ENCODE measurements around the gene SLX9.
A peak's percentile ranks its signal among the peaks of the same experiment; 100 is the strongest.

SLX9 gene

GRCh38 chr21:44965251-44966022 lies 25.6 kb downstream of the SLX9 start:
- Histone ChIP-seq H3K9ac (ENCODE audit: low read length) (no peak overlapping the region), H2AK5ac (ENCODE audit: low read length, severe bottlenecking) (peak overlapping the region; percentile 89), H3K18ac (ENCODE audit: low read depth in 1 of 2, low read length in 2 of 2) (peak overlapping the region; percentile 38 to 67), H4K8ac (ENCODE audit: low read length) (peak overlapping the region; percentile 50), H2BK15ac (ENCODE audit: low read depth, poor library complexity, severe bottlenecking) (no peak overlapping the region), H3K4me3 (ENCODE audit: insufficient read depth in 1 of 2, low read depth in 1 of 2, low read length in 2 of 2) (no peak overlapping the region), H4K91ac (ENCODE audit: low read length) (peak overlapping the region; percentile 18), H2BK12ac (ENCODE audit: low read length in 2 of 2) (peak overlapping the region in 1 of 2 experiments; percentile 48), H3K36me3 (ENCODE audit: control insufficient read depth in 1 of 2, insufficient read depth in 2 of 2, low read depth in 1 of 2, low read length in 2 of 2) (peaks cover 37 to 38% of the 10 kb centered on the region in 2 experiments), H3K27ac (ENCODE audit: low read length, poor library complexity, severe bottlenecking) (peak overlapping the region; percentile 55), H3K4ac (ENCODE audit: low read depth in 1 of 2, low read length in 2 of 2) (no peak overlapping the region), H3K4me2 (ENCODE audit: low read length, poor library complexity, severe bottlenecking) (peak overlapping the region; percentile 40), H3K23ac (ENCODE audit: low read length in 2 of 2) (peak overlapping the region in 1 of 2 experiments; percentile 14), H2BK5ac (ENCODE audit: low read depth, low read length, poor library complexity, severe bottlenecking) (no peak overlapping the region), H2BK120ac (ENCODE audit: low read depth, low read length) (no peak overlapping the region), H3K14ac (ENCODE audit: low read length in 2 of 2) (peak overlapping the region in 1 of 2 experiments; percentile 31), H3K4me1 (ENCODE audit: control insufficient read depth, insufficient read depth, low read depth, low read length) (peaks cover 57% of the 10 kb centered on the region), H2AFZ (ENCODE audit: low read depth, low read length) (no peak overlapping the region), H3K79me1 (replicated peaks; ENCODE audit: low read length, poor library complexity, severe bottlenecking) (peaks cover 15% of the 10 kb centered on the region), H3K27me3 (ENCODE audit: control insufficient read depth in 1 of 2, insufficient read depth in 1 of 2, low read length in 2 of 2) (no peaks in the 10 kb centered on the region), H3K9me3 (ENCODE audit: control insufficient read depth, low read length) (no peaks in the 10 kb centered on the region)
- DNase-seq, result peak; percentile 37
- 82% methylated on average over 16 of the region's 17 CpGs for WGBS

GRCh38 chr21:44966135-44967081 lies 26.6 kb downstream of the SLX9 start:
- Histone ChIP-seq H3K18ac (ENCODE audit: low read depth in 1 of 2, low read length in 2 of 2) (peak overlapping the region; percentile 28 to 61), H3K27me3 (ENCODE audit: control insufficient read depth in 1 of 2, insufficient read depth in 1 of 2, low read length in 2 of 2) (no peaks in the 10 kb centered on the region), H3K14ac (ENCODE audit: low read length in 2 of 2) (peak overlapping the region in 1 of 2 experiments; percentile 21), H2BK120ac (ENCODE audit: low read depth, low read length) (peak overlapping the region; percentile 54), H4K8ac (ENCODE audit: low read length) (peak overlapping the region; percentile 40), H3K4me2 (ENCODE audit: low read length, poor library complexity, severe bottlenecking) (no peak overlapping the region), H2AK5ac (ENCODE audit: low read length, severe bottlenecking) (peak overlapping the region; percentile 97), H2BK12ac (ENCODE audit: low read length in 2 of 2) (peak overlapping the region in 1 of 2 experiments; percentile 48), H3K79me1 (replicated peaks; ENCODE audit: low read length, poor library complexity, severe bottlenecking) (peaks cover 13% of the 10 kb centered on the region), H4K91ac (ENCODE audit: low read length) (peak overlapping the region; percentile 45), H3K9me3 (ENCODE audit: control insufficient read depth, low read length) (no peaks in the 10 kb centered on the region), H2AFZ (ENCODE audit: low read depth, low read length) (no peak overlapping the region), H3K4me1 (ENCODE audit: control insufficient read depth, insufficient read depth, low read depth, low read length) (peaks cover 62% of the 10 kb centered on the region), H3K4me3 (ENCODE audit: insufficient read depth in 1 of 2, low read depth in 1 of 2, low read length in 2 of 2) (no peak overlapping the region), H3K4ac (ENCODE audit: low read depth in 1 of 2, low read length in 2 of 2) (peak overlapping the region in 1 of 2 experiments; percentile 41), H3K9ac (ENCODE audit: low read length) (peak overlapping the region; percentile 38), H3K23ac (ENCODE audit: low read length in 2 of 2) (peak overlapping the region in 1 of 2 experiments; percentile 17), H3K36me3 (ENCODE audit: control insufficient read depth in 1 of 2, insufficient read depth in 2 of 2, low read depth in 1 of 2, low read length in 2 of 2) (peaks cover 33 to 38% of the 10 kb centered on the region in 2 experiments), H3K27ac (ENCODE audit: low read length, poor library complexity, severe bottlenecking) (no peak overlapping the region), H2BK15ac (ENCODE audit: low read depth, poor library complexity, severe bottlenecking) (peak overlapping the region; percentile 92), H2BK5ac (ENCODE audit: low read depth, low read length, poor library complexity, severe bottlenecking) (no peak overlapping the region)
- DNase-seq, result no peak
- WGBS, result 90% methylated on average over 30 of the region's 30 CpGs

GRCh38 chr21:44967082-44968047 lies 27.5 kb downstream of the SLX9 start:
- Histone ChIP-seq H3K14ac (ENCODE audit: low read length in 2 of 2) (no peak overlapping the region), H2BK15ac (ENCODE audit: low read depth, poor library complexity, severe bottlenecking) (no peak overlapping the region), H3K4me1 (ENCODE audit: control insufficient read depth, insufficient read depth, low read depth, low read length) (peaks cover 60% of the 10 kb centered on the region), H3K27me3 (ENCODE audit: control insufficient read depth in 1 of 2, insufficient read depth in 1 of 2, low read length in 2 of 2) (no peaks in the 10 kb centered on the region), H4K91ac (ENCODE audit: low read length) (peak overlapping the region; percentile 85), H2BK5ac (ENCODE audit: low read depth, low read length, poor library complexity, severe bottlenecking) (no peak overlapping the region), H4K8ac (ENCODE audit: low read length) (no peak overlapping the region), H3K4me2 (ENCODE audit: low read length, poor library complexity, severe bottlenecking) (no peak overlapping the region), H2BK120ac (ENCODE audit: low read depth, low read length) (no peak overlapping the region), H3K9me3 (ENCODE audit: control insufficient read depth, low read length) (no peaks in the 10 kb centered on the region), H3K4me3 (ENCODE audit: insufficient read depth in 1 of 2, low read depth in 1 of 2, low read length in 2 of 2) (no peak overlapping the region), H3K27ac (ENCODE audit: low read length, poor library complexity, severe bottlenecking) (no peak overlapping the region), H3K4ac (ENCODE audit: low read depth in 1 of 2, low read length in 2 of 2) (no peak overlapping the region), H2BK12ac (ENCODE audit: low read length in 2 of 2) (peak overlapping the region in 1 of 2 experiments; percentile 74), H2AFZ (ENCODE audit: low read depth, low read length) (no peak overlapping the region), H2AK5ac (ENCODE audit: low read length, severe bottlenecking) (peak overlapping the region; percentile 33), H3K9ac (ENCODE audit: low read length) (peak overlapping the region; percentile 38), H3K23ac (ENCODE audit: low read length in 2 of 2) (no peak overlapping the region), H3K36me3 (ENCODE audit: control insufficient read depth in 1 of 2, insufficient read depth in 2 of 2, low read depth in 1 of 2, low read length in 2 of 2) (peaks cover 25 to 41% of the 10 kb centered on the region in 2 experiments), H3K79me1 (replicated peaks; ENCODE audit: low read length, poor library complexity, severe bottlenecking) (peaks cover 13% of the 10 kb centered on the region), H3K18ac (ENCODE audit: low read depth in 1 of 2, low read length in 2 of 2) (peak overlapping the region in 1 of 2 experiments; percentile 79)
- WGBS, result 96% methylated on average over 38 of the region's 38 CpGs
- DNase-seq, result no peak

Measured in mesenchymal stem cell (in vitro differentiated cells and primary cell).